Stimulated activated CD4-positive, alpha-beta T cell treated with anti-CD3 and anti-CD28 coated beads, Interleukin-4, amount 100 ng/mL, for 48 hours (primary cell): ENCODE data around the gene HEY2.
"Not testable (repeated sequence)": the region's sequence is repeated elsewhere in the genome, so short reads cannot be mapped to it uniquely, and the experiment has no call there.

Experiments used
- DNase-seq, 2 donors: peaks; one replicate each; pipeline ENCODE4 v3.0.0-alpha.2; 2020; ENCODE audit warnings: low read depth in 2 of 2

The HEY2 gene

DNA sequence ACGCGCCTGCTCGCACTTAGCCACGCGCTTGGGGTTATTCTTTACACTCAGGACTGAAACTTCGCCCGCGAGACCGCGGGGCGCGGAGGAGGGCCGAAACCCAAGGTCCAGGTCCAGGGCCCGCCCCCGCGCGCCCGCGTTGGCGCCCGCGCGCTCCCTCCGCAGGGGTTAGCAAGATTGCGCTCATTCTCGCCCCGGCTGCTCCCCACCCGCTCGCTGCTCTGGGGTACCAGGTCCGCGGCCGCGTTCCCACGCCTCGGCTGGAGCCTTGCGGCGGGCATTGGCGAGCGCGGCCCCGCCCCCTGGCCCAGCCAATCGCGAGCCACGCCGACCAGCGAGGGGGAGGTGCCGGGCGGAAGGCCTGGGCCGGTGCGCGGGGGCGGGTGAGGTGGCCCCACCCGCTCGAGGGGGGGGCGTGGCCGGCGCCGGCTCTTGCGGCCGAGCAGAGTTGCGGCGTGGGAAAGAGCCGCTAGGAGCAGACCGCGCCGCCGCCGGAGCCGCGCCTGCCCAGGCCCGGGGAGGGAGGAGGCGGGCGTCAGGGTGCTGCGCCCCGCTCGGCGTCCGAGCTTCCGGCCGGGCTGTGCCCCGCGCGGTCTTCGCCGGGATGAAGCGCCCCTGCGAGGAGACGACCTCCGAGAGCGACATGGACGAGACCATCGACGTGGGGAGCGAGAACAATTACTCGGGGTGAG lies at the start of gene HEY2:
Gene HEY2, plus strand, starts transcription at position 460 of the 692 bp plus-strand sequence. Its CDS starts 145 bp downstream, at position 605.
- peak; percentile 79 to 87 for DNase-seq

DNA sequence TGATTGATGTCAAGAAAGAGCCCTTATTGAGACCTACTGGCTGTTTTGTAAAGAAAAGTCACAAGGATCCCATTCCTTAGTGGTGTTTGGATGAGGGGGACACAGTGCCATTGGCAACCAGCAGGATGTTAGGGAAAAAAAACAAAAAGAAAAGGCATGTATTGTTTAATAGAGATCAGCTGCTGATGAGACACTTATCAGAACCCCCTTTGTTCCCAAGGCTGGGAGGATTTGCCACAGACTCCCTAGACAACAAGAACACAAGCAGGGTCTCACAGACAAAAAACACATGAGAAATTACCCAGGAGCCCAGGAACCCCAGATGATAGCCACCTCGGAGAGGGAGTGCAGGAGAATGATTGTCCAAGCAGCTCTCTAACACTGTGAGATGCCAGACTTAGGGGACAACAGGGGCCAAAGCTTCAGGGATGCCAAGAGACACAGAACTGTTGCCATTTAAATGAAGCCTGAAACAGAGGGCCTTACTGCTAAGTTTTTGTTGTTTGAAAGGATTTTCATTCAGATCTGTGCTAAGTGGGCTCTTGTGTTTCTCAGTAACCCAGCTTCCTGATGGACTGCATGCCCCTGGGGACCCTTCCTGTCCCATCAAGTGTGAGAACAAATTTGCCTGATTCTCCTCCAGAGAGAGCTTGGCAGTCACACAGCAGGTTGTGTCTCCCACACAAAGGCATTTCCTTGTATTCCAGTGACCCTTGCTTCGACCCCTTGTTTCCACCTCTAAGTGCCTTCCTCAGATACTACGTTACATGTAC lies 48.7 kb upstream of the HEY2 start:
- DNase-seq: no peak

DNA sequence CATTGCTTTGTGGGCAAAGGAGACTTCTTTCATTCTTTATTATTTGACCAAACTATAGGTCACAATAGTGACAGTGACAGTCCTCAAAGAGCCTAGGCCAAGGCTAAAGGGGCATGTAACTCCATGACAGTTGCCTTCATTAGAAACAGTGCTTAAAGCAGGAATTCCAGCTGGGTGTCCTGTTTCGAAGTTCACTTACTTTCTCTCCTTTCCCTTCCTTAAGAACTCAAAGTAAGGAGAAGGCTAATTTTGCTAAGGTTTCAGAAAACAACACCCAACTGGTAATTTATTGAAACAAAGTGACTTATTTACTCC lies 48.1 kb upstream of the HEY2 start:
- no peak for DNase-seq

DNA sequence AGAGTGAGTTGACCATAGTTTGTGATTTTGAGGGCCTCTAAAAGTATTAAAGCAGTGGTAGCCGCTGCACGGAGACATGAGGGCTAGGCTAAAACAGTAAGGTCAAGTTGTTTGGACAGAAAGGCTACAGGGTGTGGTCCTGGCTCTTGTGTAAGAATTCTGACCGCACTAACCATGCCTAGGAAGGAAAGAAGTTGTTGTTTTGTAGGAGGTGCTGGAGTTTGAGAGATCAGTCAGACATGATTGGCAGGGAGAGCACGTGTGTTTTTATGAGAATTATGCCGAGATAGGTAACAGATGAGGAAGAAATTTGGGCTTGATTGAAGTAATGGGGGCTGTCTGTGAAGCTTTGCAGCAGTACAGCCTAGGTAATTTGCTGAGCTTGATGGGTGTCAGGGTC lies 45.5 kb upstream of the HEY2 start:
- not testable (repeated sequence) for DNase-seq

DNA sequence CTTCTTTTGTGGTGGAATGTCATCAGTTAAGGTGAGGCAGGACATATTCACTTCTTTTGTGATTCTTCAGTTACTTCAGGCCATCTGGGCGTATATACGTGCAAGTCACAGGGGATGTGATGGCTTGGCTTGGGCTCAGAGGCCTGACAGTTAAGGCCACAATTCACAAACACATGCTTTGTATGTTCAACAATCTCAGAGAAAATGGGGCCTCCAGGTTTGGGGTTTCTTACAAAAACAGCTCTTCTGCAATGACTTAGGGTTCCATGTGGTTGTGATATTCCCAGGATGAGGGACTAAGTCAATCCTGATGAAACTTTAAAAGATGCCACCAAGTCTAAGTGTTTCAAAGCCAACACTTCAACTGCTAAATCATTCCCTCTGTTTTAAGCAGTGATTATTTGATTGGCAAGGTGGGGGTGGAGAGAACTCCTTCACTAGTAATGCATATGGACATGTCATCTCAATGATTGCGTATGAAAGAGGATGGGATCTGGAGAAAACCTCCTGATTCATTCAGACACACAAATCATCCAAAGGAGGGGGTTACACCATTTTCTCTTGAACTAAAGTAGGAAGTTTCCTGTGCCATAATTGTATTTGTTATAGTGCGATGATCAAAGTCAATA lies 41.7 kb upstream of the HEY2 start:
- DNase-seq: no peak

DNA sequence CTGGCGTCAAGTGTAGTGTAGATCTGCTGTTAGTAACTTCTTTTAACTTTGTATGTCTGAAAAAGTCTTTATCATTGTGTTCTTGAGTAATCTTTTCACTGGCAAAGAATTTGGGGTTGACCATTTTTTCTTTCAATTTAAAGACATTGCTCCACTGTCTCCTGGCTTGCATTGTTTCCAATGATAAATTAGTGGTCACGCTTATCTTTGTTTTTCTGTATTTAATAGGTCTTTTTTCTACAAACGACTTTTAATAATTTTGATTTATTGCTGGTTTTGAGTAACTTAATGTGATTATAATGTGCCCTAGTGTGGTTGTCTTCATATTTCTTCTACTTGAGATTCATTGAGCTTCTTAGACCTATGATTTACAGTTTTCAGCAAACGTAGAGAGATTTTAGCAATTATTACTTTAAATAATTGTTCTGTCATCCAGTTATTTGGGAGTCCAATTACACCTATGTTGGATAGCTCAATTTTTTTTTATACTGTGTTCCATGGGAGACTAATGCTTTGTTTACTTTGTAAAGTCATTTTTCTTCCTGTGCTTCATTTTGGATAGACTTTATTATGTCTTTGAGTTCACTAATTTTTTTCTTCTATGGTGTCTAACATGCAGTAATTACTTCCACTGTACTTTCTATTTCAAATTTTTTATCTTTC lies 38.3 kb upstream of the HEY2 start:
- DNase-seq: no peak

DNA sequence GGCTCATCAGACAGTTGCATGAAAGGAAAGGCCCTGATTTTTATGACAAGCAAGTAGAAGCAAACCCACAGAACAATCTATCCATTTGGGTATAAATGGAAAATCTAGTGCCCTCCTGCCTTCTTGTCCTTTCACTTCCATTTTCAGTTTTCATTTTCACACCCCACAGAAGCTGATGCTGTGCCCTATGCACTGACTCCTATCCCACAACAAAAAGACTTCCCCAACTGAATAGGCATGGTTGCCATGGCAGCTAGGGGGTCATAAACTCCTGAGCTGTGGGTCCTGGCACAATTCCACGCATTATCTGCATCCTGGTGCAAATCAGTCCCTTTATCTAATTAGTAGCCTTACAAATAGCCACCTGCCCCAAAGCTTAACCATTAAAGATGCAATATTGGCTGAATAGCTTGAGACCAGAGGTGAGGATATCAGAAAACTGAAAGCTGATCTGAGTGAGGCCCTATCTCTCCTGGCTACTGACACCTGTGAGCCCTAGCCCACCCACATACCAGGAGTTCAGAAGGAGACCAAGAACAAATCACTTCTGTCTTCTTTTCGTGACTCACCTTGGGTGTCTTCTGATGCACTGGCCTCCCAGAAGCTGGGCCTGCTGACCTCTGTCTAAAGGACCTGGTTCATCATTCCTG lies 34.9 kb upstream of the HEY2 start:
- DNase-seq: no peak

DNA sequence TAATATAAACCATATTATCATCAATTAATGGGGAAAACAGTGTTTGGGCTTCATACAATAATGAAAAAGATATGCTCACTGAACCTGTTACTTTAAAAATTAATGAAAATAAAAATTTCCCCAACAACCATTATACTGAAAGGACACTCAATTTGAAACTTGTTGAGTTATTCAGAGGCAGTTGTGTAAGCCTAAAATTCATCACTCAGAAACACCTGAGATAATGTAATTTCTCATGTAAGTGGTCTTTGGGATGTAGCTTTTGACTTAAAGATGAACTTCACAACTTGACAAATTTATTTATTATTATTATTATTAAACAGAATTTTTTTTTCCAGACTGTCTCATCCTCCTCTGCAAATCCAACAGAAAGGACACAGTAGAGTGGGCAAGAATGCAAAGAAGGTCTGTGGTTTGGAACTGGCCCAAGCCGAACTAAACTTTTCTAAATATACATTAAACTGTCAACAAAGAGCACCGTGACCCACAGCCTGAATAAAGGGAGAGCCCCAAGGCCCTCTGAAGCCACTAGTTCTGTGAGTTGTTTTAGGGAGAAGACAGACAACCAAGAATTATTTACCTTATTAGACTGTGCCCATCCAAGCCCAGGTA lies 32.2 kb upstream of the HEY2 start:
- DNase-seq: no peak

DNA sequence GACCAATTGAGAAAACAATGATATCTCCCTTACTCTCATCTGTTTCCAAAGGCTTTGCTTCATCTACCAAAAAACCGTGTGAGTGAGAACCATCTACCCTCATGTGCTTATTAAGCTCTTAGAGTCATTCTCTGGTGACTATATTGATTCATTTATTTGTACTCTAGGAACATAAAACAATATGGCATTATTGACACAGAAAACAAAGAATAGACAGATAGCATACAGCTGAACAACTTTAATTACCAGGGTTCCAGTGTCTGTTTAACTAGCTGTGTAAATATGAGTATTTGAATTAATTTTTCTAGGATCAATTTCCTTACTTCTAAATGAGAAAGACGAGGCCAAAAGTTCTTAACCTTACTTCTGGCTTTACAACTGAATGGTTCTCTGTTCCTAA lies 31.3 kb upstream of the HEY2 start:
- DNase-seq: no peak

DNA sequence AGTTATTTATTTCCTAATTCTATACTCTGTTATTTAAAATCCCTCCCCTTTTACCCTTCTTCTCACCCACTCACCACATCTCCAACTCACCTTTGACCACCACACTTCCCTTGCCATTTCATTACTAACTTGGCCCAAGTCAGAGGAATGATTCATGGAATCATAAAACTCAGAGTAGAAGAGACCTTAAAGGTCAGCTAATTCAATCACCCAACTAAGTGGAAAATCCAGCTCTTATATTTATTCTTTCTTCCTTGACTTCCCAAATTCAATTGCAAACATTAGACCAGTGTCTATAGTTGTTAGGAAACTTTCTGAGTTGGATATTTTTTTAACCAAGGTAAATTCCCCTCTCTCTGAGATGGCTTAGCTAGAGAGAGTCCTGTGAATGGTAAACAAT lies 26.5 kb upstream of the HEY2 start:
- no peak for DNase-seq

DNA sequence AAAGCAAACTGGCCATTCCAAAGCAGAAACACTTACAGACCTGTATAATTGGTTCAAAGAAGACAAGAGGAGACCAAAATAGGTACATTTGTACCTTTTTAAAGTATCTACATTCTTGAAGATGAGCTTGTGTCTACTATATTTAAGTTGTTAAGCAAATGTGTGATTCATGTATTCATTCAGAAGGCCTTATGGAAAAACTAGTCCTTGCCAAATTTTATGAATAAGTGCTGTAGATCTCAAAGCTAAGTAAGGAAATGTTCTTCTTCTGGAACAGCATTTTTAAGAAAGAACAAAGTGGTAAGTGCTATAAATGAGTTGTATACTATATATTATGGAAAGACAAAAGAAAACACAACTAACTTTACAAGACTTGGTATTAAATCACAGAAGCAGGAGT lies 22.2 kb upstream of the HEY2 start:
- DNase-seq: no peak

DNA sequence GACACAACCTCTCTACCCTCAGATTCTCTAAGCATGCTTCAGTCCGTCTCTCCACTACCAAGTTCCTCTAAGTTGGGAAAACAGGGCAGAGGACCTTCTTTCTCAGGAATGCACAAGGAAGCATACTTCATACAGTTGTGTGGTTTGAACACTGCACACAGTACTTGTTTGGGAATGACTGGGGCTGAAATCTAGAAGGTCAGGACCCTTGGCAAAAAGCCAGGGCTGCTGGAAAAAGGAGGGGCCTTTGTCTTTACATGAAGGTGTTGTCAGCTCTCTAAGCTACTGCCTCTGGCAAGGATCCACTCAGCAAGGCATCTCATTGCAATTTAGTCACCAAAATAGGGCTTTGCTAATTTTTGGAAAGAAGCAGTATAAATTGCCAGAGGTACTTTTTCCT lies 20.7 kb upstream of the HEY2 start:
- DNase-seq: no peak

DNA sequence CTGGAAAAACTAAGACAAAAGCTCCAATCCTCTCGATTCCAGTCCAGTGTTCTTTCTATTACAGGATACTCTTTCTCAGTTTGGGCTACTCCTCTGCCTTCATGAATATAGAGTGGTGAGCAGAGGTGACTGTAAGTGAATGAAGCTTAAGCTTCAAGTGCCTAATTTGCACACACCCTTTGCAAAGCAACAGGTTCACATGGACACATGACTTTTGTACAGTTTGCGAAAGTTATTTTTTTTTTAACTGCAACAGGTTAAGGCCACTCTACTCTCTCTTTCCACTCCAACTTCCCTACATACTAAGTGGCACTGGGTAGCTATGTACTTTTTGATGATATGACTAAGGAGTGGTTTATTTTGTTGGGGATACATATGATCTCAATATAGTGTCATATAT lies 19.4 kb upstream of the HEY2 start:
- no peak for DNase-seq

DNA sequence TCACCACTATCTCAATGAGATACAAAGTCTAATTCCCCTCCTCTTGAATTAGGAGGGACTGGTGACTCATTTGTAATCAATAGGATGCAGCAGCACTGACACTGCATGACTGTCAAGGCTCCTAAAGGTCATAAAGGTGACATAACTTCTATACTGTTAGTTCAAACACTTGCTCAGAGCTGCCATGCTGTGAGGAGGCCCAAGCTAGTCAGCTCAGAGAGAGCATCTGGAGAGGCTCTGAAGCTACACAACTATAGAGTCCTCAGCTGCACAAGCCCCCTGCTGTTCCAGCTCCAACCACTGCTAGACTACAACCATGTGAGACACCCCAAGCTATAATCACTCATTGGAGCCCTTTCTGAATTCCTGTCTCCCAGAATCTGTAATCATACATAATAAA lies 17.0 kb upstream of the HEY2 start:
- no peak for DNase-seq

DNA sequence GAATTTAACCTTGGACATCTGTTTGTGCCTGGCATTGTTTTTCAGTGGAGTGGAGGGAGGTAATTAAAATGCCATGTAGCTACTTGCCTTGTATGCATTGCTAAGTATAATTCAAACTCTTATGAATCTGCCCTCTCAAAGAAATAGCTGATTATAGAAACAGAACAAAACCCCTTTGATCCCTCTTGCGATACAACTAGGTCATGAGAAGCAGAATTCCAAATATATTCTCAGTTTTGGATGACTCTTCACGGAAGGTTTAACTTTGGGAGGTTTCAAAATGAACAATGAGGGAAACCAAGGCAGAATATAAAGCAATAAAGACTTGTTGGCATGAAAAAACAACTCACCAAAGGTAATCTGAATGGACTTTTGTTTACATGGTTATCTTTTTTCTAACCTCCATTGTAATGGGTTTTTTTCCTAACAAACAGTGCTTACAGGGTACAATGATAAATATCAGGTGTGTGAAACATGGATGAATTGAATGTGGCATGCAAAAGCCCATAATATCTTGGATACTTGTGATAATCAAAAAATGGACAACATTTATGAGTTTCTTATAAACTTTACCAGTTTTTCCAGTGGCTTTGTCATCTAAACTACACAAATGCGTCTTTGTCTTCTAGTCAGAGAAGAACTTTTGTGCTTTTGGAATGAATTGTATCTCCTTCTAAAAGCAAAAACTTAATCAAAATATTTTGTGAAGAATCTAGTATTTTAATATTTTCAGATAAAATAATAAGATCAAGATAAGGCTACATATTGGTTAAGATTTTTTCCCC lies 15.7 kb upstream of the HEY2 start:
- DNase-seq: no peak

DNA sequence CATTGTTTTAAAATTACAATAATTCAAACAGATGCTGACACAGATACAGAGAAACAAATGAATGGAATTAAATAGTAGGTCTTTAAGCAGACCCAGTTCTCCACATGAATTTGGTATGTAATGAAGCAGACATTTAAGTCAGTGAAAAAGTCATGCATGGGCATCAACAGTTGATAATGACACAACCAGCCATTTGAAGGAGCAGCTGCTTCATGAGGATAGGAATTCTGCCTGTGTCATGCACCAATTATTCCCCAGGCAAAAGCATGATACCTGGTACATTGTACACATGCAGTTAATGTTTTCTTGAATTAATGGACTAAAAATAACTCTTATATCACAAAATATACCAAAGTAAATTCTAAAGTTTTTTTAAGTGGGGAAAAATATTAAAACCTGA lies 11.2 kb upstream of the HEY2 start:
- DNase-seq: no peak

DNA sequence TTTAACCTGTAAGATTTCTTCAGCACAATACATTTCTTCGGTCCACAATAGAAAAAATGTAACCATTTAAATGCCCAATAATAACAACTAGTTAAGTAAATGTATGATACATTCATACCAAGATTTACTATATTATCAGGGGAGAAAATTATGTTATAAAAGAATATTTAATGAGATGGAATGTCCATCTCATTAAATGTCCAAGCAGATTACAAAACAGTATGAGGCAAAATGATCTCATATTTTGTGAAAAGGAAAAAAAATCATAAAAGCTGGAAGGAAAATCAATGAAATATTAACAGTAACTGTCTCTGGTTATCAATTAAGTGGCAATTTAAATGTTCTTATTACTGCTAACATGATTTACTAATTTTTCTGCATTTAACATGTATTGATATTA lies 10.1 kb upstream of the HEY2 start:
- DNase-seq: no peak

DNA sequence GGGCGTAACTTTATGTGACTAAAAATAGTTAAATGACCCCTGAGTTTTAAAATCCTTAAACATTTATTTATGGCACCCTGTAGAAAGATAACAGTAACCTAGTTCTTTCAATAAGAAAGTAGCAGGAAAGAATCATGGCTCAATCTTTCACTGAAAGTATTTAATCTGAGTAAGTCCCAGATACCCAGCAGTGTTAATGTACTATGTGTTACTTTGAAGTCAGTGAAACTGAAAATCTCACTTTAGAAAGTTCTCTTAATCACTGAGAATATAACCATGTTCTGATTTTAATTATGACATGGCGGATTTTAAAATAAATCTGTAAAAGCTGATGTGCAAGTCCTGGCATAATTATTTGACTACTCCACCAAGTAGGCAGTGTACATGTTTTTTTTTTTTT lies 8.1 kb upstream of the HEY2 start:
- no peak for DNase-seq

DNA sequence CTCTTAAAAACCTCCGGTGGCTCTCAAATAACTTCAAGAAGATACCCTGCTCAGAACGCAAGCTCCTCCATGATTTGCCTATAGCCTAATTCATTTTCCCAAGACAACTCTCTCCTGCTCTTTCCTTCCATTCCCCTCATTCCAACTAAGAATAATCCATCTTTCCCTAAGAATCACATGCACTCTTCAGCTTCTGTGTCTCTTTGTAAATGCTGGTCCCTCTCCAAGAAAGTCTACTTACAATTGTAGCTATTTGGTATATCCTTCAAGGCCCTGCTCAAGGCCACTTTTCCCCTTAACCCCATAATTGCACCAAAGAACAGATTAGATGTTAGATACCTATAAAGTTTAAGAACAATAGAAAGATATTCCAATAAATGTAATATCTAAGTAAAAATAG lies 7.4 kb upstream of the HEY2 start:
- no peak for DNase-seq

DNA sequence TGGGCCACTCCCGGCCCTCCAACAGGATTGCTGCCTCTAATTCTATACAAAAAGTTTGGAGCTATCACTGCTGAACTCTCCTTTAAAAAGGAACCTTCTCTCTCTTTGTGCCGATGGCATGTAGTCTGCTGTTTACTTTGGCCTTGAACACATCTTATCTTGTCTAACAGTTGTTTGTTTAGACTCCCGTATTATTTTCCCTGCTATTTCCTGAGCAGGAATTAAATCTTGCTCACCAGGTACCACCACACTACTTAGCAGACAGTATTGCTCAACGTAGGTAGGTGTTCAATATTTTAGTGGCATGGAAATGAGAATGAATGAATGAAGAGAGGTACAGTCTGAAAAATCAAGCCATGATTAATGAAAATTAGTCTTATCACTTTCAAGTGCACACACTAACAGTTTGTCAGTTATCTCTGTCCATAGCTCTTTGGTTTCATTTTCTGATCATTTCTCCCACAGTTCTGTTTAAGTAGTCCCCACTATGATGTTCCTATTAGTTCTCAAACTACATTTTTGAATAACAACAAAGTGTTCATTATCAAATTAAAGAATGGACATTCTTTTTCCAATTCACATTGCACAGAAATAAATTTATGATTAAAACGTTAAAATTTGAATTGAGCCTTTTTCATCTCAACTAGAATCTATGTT lies 6.8 kb upstream of the HEY2 start:
- DNase-seq: no peak
